ENCODE results near the gene METTL15. TPM values are rescaled to one million over a fixed set of nuclear protein-coding genes. Genes with fewer than 3 reads are reported as not detected.
A peak's percentile ranks its signal among the peaks of the same experiment; 100 is the strongest.
"Not testable (repeated sequence)": the region's sequence is repeated elsewhere in the genome, so short reads cannot be mapped to it uniquely, and the experiment has no call there.

The METTL15 gene
- total RNA-seq, 1 donor from 2014 or later = 27.9 TPM

DNA sequence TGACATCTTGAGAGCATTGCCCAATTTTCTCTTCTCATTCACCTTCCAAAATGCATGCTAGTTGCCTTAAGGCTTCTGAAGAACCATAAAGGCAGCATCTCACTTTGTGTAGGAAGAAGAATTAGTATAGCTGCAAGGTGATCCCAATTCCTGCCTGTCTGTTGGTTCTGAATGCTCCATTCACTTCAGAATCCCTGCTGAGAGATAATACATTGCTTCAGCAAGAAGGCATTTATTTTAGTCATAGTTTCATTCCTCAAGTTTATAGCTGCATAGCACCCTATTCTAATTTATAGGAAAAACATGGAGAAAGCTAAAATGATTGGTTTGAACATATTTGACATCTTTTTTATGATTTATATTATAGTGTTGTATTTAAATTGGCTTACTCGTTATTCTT lies 181.3 kb downstream of the METTL15 start:
- Histone ChIP-seq H3K4me2 (no peak overlapping the region), H3K79me2 (ENCODE audit: low read depth) (no peaks in the 10 kb centered on the region), H3F3A (ENCODE audit: low read depth) (no peaks in the 10 kb centered on the region), H3K9ac (no peak overlapping the region), H3K27me3 (no peaks in the 10 kb centered on the region), H3K9me3 (ENCODE audit: low read depth) (no peaks in the 10 kb centered on the region), H3K36me3 (no peaks in the 10 kb centered on the region), H4K20me1 (ENCODE audit: low read depth) (no peaks in the 10 kb centered on the region), H3K27ac (no peak overlapping the region), H3K4me1 (peaks cover 6% of the 10 kb centered on the region), H3K4me3 (no peak overlapping the region), H2AFZ (replicated peaks) (no peak overlapping the region)
- Mint-ChIP-seq H3K36me3 (no peaks in the 10 kb centered on the region), H3K27me3 (ENCODE audit: insufficient read depth, low read depth) (no peaks in the 10 kb centered on the region), H3K9me3 (peaks cover 3% of the 10 kb centered on the region), H3K27ac (no peak overlapping the region), H3K4me3 (no peak overlapping the region), H3K4me1 (no peaks in the 10 kb centered on the region)
- TF ChIP-seq EZH2phosphoT487 (IDR thresholded peaks at IDR 0.05) (no peak), CTCF (IDR thresholded peaks at IDR 0.05) (no peak), EZH2 (IDR thresholded peaks at IDR 0.05) (no peak)
- peak; percentile 4 for DNase-seq (ENCODE audit: low spot score)

DNA sequence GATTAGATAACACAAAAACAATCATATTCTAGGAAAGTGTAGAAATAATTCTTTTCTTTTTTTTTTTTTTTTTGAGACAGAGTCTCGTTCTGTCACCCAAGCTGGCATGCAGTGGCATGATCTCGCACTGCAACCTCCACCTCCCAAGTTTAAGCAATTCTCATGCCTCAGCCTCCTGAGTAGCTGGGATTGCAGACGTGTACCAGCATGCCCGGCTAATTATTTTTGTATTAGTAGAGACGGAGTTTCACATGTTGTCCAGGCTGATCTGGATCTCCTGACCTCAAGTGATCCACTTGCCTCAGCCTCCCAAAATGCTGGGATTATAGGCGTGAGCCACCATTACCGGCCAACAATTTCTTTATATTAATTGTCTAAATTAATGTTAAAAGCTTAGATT lies 182.8 kb downstream of the METTL15 start:
- H3K4me3 ChIP-seq; H3K9me3 ChIP-seq (ENCODE audit: low read depth); H2AFZ ChIP-seq (replicated peaks); H3K4me2 ChIP-seq; H3K36me3 Mint-ChIP-seq; H3K4me1 ChIP-seq; H3K27ac Mint-ChIP-seq; DNase-seq (ENCODE audit: low spot score); H4K20me1 ChIP-seq (ENCODE audit: low read depth); H3K36me3 ChIP-seq; H3K4me1 Mint-ChIP-seq; H3K27me3 ChIP-seq; H3K79me2 ChIP-seq (ENCODE audit: low read depth); H3K4me3 Mint-ChIP-seq; H3K27me3 Mint-ChIP-seq (ENCODE audit: insufficient read depth, low read depth); H3K9ac ChIP-seq; H3K9me3 Mint-ChIP-seq; H3K27ac ChIP-seq; H3F3A ChIP-seq (ENCODE audit: low read depth): not testable (repeated sequence)

DNA sequence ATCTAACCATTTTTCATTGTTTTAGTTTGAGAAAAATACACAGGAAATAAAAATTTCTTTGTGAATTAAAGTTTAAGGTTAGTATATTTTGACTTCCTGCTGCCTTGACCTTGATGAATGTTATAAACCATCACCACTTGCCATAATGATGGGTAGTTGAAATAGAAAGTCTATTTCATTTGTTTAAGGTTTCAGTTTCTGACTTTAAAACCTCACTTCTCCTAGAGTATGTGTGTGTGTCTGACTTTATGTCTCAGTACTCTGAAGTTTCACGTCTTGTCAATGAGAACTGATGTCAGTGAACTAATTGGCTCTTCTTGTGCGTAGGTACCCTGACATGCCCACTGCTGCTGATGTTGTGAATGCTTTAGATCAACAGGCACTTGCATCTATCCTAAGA lies 188.2 kb downstream of the METTL15 start:
- no peaks in the 10 kb centered on the region for H3K9me3 ChIP-seq (ENCODE audit: low read depth)
- no peaks in the 10 kb centered on the region for H4K20me1 ChIP-seq (ENCODE audit: low read depth)
- Mint-ChIP-seq H3K9me3 (peaks cover 3% of the 10 kb centered on the region), H3K4me3 (no peak overlapping the region), H3K4me1 (no peaks in the 10 kb centered on the region), H3K27me3 (ENCODE audit: insufficient read depth, low read depth) (no peaks in the 10 kb centered on the region), H3K27ac (no peak overlapping the region), H3K36me3 (peaks cover 3% of the 10 kb centered on the region)
- TF ChIP-seq CTCF (IDR thresholded peaks at IDR 0.05) (no peak), EZH2phosphoT487 (IDR thresholded peaks at IDR 0.05) (no peak), EZH2 (IDR thresholded peaks at IDR 0.05) (no peak)
- H3K79me2 ChIP-seq (ENCODE audit: low read depth) = no peaks in the 10 kb centered on the region
- no peaks in the 10 kb centered on the region for H3F3A ChIP-seq (ENCODE audit: low read depth)
- H3K36me3 ChIP-seq = no peaks in the 10 kb centered on the region
- no peak overlapping the region for H3K27ac ChIP-seq
- H3K4me3 ChIP-seq = no peak overlapping the region
- DNase-seq (ENCODE audit: low spot score) = no peak
- no peak overlapping the region for H3K4me2 ChIP-seq
- no peaks in the 10 kb centered on the region for H3K4me1 ChIP-seq
- no peaks in the 10 kb centered on the region for H3K27me3 ChIP-seq
- H2AFZ ChIP-seq (replicated peaks) = no peak overlapping the region
- no peak overlapping the region for H3K9ac ChIP-seq

DNA sequence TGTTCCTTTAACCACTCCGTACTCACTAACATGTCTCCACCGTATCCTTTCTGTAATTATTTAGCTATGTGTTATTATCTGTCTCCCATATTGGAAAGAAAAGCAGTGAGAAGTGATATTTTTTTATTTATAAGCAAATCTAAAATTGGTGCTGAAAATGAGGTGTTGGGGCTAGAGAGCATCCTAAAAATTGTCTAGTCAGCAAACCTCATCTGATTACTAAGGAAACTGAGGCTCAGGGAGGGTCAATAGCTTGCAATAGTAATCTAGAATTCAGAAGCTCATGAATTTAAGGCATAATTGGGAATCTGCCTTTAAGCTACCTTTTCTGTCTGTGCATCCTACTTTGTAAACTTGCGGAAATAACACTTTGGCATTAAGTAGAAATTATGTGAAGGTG lies 190.0 kb downstream of the METTL15 start:
- no peaks in the 10 kb centered on the region for H3K4me1 Mint-ChIP-seq
- H3K79me2 ChIP-seq (ENCODE audit: low read depth) = no peaks in the 10 kb centered on the region
- H2AFZ ChIP-seq (replicated peaks) = no peak overlapping the region
- no peak for DNase-seq (ENCODE audit: low spot score)
- no peak overlapping the region for H3K27ac ChIP-seq
- no peaks in the 10 kb centered on the region for H4K20me1 ChIP-seq (ENCODE audit: low read depth)
- H3K27me3 Mint-ChIP-seq (ENCODE audit: insufficient read depth, low read depth) = no peaks in the 10 kb centered on the region
- no peak overlapping the region for H3K4me2 ChIP-seq
- peaks cover 5% of the 10 kb centered on the region for H3K36me3 Mint-ChIP-seq
- no peaks in the 10 kb centered on the region for H3K4me1 ChIP-seq
- H3K9ac ChIP-seq = no peak overlapping the region
- no peak overlapping the region for H3K27ac Mint-ChIP-seq
- H3F3A ChIP-seq (ENCODE audit: low read depth) = no peaks in the 10 kb centered on the region
- TF ChIP-seq EZH2phosphoT487 (IDR thresholded peaks at IDR 0.05) (no peak), CTCF (IDR thresholded peaks at IDR 0.05) (no peak), EZH2 (IDR thresholded peaks at IDR 0.05) (no peak)
- H3K27me3 ChIP-seq = no peaks in the 10 kb centered on the region
- H3K36me3 ChIP-seq = no peaks in the 10 kb centered on the region
- no peak overlapping the region for H3K4me3 Mint-ChIP-seq
- no peak overlapping the region for H3K4me3 ChIP-seq
- H3K9me3 ChIP-seq (ENCODE audit: low read depth) = no peaks in the 10 kb centered on the region
- H3K9me3 Mint-ChIP-seq = peaks cover 3% of the 10 kb centered on the region

All from neural progenitor cell (in vitro differentiated cells).